GM19193 (cell line): ENCODE measurements around the gene TIMP4.

ENCODE experiments used
- POLR2A ChIP-seq: IDR thresholded peaks from 4 replicates; pipeline ENCODE4 v1.6.1; 2011; ENCODE audit not compliant: insufficient read depth, insufficient read length; ENCODE audit errors: extremely low read depth

The TIMP4 gene

DNA sequence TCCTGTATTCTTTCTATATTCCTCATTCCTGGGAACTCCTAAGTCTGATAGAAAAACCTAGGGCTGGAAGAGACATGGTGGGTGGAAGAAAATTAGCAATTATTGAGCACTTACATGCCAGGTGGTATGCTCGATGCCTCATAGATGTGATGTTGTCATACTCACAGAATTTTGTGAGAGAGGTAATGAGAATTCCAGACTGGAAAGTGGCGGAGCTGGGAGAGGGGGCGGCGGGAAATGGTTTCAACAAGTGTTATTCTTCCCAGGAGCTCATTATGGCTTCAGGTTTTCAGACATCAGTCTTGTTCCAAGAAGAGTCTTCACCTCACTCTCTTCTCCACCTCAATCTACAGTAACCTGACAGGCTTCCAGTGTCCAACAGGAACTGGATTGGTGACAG is 16.2 kb downstream of the TIMP4 start:
- TF ChIP-seq POLR2A, result no peak

DNA sequence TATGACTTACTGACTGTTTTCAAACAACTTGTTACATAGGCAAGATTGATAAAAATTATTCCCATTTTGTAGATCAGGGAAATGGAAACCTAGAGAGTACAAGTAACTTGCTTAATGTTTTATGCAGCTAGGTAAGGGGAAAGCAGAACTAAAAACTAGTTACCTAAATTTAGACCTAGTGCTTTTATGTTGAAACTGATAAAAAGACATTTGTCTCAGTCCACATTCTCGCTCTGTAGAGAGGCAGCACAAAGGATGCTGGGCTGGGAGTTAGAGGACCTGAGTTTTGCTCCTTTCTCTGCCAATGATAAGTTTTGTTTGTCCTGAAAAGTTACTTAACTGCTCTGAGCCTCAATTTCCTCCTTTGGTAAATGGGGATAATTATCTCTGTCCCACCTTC is 17.4 kb downstream of the TIMP4 start:
- TF ChIP-seq POLR2A, result no peak

DNA sequence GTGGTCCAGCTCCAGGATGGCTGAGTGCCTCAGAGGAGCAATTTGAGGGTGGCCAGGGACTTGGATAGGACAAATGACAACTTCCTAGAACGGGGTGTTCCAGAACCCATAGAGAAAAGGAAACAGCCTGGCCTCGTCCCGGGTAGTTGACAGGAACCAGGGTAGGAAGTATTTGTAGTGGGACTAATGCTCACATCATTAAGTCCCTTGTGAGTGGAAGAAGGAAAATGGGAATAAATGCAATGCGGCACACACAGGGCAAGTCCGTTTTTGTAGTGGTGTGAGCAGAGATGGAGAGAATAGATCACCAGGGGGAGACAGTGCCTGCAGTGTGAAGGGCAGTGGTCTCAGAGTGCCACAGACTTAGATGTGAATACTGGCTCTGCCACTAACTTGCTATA is 19.6 kb downstream of the TIMP4 start:
- no peak for TF ChIP-seq POLR2A

DNA sequence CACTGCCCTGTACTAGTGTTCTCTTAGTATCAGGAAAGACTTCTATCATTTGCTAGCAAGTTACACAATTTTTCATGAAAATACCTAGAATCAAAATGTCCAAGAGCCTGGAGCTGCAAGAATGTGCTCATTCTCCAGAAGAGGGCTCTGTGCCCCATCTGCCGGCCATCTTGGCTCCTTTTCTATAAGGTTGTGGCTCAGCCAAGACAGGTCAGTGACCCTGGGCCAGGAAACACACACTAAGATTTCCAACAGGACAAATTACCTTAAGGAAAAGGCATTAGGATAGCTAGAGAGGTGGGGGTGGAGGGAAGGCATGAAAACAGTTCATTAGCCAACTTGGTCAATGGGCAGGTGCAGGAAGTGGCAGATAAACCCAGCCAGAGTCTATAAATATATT is 20.7 kb downstream of the TIMP4 start:
- TF ChIP-seq POLR2A, result no peak

DNA sequence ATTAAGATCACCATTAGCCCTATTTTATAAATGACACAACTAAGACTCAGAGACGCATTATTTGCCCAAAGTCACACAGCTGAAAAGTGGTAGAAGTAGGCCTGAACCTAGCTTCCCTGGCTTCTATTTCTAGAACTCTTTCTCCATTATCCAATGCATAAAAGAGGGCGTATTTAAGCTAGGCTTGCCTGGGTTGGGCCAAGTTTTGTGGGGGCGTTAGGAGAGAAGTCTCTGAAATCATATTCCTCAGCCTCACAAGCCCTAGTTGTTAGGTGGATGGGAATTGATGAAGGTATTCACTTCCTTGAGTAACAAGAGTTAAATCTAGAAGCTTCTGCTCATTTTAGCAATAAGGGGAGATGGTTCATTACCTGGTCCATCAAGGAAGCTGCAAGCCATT is 22.3 kb downstream of the TIMP4 start:
- no peak for TF ChIP-seq POLR2A

DNA sequence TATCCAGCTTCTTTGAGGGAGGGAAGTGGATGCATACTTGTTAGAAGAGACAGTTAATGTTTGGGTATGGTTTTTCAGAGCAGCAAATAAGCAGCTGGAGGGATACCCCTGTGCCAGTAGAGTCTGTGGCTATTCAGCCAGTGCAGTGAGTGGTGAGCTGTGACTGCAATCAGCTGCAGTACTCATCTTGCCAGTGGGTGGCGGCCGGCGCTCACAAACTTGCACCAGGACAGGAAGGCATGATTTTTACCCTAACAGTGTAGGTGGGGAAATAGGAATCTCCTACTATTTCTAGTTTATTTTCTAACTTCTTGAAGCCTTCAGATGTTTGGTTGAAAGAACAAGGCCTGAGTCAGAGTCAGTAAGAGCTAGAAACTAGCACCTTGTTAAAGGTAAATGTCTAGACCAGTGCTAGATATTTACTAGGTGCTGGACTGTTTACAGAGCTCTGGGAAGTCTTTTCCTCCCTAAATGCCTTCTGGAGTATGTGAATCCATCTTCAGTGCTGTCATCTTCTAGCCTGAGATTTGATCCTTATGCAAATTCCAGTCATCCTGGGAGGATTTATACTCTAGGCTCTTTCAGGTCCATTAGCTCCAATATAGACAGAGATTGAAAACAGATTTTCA is 23.6 kb downstream of the TIMP4 start:
- no peak for TF ChIP-seq POLR2A

DNA sequence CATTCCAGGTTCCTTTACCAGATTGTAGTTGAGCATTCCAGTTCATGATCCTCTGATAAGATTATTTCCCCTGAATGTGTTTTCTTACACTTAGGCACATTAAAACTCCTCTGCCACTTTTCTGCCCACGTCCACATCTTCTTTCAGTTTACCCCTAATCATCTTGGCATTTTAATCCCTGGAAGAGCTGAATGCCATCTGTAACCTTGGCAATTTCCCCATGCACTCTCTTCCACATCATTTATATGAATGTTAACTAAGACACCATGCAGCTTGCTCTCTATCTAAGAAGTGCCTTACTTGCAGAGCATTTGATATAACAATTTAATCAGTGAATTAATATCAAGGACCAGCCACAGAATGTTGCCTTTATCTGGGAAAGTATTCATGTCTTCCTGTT is 25.8 kb downstream of the TIMP4 start:
- TF ChIP-seq POLR2A, result no peak

DNA sequence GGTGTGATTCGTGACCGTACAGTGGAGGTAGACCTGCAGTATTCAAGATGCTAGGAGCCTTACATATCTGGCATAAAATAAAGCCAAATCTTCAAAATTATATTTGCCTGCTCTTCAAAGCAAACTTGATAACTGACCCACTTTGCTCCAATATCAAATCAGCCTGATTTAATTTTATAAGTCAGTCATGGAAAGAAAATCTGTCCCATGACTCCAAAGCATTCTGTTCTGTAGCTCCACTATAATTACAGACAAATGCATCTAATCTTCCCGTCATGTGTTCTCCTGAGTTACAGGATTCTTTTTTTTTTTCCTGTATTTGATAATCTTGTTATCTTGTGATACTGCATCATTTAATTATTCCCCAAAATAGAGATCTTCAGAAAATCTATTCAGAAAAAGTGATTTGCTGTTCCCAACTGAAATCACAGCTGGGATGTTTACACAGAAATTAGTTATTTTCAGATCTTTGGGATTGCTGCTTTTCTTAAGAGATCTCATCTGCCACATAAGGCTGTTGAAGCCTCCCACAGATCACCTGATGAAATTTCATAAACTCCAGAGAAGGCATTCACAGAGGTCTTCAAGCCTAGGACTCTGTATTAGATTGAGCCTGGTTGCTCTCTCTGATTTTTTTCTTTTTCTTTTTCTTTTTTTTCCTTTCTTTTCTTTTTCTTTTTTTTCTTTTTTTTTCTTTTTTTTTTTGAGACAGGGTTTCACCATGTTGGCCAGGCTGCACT is 27.2 kb downstream of the TIMP4 start:
- no peak for TF ChIP-seq POLR2A

DNA sequence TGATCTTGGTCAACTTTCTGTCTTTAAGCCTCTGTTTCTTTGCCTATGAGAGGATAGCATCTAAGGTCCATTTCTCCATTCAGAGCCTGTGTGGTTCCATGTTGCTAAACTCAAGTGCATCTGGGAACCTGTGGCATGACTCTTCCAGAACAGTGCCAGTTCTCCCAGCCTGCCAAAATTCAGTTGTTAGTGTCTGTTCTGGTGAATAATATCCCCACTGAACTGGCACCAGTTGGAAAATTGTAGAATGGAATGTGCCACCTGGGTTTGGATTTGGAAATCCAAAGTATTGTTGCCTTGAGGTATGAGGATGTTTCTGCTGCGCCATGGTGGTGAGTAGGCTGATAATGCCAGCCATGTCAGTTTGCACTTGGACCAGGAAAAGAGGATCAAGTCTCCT is 31.3 kb downstream of the TIMP4 start:
- TF ChIP-seq POLR2A, result no peak

DNA sequence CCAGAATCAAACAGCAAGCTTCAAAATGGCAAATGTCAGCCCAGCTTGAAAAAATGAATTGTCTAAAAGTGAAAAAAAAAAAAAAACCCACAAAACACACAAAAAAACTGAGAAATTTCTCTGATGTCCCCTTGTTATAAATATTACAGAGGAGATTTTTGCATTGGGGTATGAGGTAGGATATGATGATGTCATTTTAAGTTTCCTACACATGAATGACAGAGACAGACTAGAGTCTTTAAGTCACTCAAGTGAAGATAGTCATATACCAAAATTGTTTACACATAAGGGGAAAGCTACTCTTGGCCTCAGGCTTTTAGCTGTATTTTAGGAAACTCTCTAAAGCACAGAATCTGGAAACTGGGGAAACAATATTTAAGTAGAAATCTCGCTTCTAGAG is 32.9 kb downstream of the TIMP4 start:
- no peak for TF ChIP-seq POLR2A

DNA sequence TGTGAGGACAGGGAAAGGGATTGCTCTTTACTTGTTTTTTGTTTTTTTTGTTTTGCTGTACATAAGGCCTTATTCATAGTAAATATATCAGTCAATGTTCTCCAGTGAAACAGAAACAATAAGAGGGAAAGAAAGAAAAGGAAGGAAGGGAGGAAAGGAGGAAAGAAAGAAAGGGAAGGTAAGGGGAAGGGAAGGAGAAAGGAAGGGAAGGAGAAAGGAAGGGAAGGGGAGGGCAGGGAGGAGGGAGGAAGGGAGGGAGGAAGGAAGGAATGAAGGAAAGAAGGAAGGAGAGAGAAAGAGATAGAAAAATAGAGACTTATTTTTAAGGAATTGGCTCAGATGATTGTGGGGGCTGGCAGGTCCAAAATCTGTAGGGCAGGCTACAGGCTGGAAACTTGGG is 37.2 kb downstream of the TIMP4 start:
- TF ChIP-seq POLR2A, result no peak

DNA sequence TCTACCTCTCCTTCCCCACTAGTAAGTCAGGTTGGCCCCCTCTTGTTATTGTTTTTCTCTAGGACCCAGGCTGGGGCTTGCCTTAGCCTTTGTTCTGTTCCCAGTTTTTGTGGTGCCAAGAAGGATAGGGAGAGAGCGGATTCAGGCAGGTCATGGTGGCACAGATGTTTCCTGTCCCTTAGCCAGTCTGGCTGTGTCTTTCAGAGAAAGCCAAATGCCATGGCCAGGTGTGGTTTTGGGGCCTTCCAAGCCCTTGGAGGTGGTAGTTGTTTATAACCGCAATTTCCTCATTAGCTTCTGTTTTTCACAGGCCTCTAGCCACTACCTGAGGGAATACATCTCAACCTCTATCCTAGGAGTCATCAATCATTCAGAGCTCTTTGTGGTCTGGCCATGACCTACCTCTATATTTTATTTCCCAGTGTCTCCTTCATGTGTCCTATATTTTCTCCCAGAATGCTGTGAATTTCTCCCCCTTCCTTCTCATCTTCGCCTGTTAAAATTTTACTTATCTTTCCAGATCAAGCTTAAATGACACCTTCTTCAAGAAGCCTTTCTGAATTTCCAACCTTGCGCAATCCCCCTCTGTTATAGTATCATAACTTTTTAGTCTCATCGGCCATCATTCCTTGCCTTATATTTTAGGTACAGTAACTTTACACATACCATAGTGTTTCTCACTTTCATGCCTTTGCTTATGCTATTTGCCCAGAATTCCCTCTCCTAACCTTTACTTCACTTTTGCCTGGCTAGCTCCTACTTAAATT is 38.2 kb downstream of the TIMP4 start:
- no peak for TF ChIP-seq POLR2A

DNA sequence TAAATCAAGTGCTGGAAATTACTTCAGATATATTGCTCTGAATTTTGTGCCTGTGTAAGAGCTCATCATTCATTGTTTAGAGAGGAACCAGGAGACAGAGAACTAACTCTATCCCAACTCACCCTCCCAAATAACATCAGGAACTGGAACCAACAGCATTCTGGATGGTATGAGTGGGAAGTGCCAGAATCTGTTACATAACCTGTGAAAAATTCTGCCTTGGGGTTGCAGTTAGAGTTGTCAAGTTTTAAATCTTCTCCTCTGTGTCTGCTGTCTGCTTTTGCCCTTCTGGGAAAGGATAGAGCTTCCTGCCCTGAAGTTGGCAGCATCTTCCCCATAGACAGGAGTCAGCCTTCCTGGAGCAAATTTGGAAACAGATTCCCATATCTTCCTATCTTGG is 41.2 kb downstream of the TIMP4 start:
- no peak for TF ChIP-seq POLR2A

DNA sequence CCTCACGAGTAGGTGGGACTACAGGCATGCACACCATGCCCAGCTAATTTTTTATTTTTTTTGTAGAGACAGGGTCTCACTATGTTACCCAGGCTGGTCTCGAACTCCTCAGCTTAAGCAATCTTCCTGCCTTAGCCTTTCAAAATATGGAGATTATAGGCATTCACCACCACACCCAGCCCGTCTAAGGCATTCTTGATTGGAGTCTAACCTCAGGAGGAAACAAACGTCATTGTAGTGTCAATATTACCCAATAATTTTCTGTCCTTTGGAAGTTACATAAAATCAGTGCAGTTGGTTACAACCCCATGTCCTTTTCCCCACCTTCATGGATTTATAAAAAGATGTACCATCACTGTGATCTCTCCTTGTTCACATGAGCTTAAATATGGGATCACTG is 41.8 kb downstream of the TIMP4 start:
- no peak for TF ChIP-seq POLR2A

DNA sequence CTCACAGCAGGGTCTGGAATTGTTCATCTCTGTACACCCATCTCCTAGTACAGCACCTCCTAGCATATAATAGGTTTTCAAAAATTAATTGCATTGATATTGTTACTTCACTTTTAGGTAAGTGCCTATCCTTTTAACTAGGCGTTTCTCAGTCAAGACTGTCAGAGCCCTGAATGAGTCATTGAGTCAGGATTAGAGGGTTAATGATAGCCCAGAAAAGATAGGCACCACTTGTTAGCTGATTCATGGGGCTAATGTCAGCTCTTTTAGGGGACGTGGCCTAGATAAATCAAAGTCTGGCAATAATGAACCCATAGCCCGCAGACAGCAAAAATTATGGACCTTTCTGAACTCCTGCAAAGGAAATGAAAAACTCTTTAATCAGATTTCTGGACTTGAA is 42.9 kb downstream of the TIMP4 start:
- TF ChIP-seq POLR2A, result no peak

DNA sequence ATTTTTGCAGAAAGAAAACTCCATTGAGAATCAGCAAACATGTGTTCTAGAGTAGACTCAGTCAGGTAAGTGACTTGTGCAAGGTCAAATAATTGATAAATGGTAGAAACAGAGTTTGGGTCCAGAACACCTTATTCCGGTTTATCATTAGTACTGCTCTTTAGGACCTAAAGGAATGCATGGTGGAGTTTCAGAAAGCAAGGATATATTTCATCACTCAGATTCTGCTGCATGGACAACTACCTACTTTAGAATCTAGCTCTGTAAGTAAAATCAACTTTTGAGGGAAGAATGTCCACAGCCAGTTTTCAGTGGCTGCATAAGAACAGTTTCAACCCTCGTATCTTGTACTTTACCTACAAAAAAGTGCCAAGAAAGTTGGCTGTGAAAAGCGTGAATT is 43.6 kb downstream of the TIMP4 start:
- TF ChIP-seq POLR2A, result no peak
